Kidney capillary endothelial cell (primary cell): ENCODE results near the gene TMEM245.
"Not testable (repeated sequence)": the region's sequence is repeated elsewhere in the genome, so short reads cannot be mapped to it uniquely, and the experiment has no call there.

Experiments used
- DNase-seq: peaks from one replicate; pipeline ENCODE4 v3.0.0-alpha.2; 2018; ENCODE audit warnings: low spot score

The TMEM245 gene

DNA sequence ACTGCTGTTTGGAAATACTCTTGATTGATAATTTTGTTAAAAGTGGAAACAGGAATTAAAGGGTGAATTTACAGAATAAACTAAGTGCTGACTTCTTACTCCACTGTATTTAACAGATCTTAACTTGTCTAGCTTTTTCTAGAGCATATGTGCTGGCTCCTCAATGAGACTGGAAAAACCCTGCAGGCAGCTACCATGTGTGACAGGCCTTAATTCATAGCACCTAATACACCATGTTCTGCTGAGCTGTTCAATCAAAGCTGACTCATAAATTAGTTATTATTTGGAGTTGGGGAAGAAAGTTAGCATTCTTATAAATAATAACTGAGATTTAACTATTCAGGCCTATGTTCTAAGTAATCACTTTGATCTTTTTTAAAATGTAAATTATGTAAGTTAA is 135.9 kb downstream of the TMEM245 start:
- no peak for DNase-seq

- DNase-seq, result no peak
Observed at GRCh38 chr9:108980893-108981292, 138.9 kb downstream of the TMEM245 start.

DNA sequence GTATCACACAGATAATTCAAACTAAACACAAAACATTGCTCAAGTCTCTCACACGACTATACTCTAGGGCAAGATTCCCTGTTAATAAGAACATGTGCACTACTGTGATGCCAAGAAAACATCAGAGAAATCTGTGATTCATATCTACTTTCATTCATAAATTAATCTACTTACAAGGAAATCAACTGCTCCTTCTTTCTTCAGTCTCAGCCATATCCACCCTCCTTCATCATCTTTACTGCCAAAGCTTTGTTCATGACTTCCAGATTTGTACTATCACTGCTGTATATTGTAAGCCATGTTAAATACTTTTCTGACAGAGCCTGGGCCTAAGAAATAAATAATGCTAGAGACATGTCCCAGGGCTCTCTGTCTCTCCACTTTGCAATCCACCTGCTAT is 141.5 kb downstream of the TMEM245 start:
- DNase-seq, result no peak

GRCh38 chr9:108973895-108974294 is 145.9 kb downstream of the TMEM245 start:
- DNase-seq, result no peak

- DNase-seq, result no peak
Observed at GRCh38 chr9:108972626-108973209, 147.0 kb downstream of the TMEM245 start.

GRCh38 chr9:108972186-108972585 is 147.6 kb downstream of the TMEM245 start:
- DNase-seq, result no peak

GRCh38 chr9:108971392-108971791 is 148.4 kb downstream of the TMEM245 start:
- not testable (repeated sequence) for DNase-seq

DNA sequence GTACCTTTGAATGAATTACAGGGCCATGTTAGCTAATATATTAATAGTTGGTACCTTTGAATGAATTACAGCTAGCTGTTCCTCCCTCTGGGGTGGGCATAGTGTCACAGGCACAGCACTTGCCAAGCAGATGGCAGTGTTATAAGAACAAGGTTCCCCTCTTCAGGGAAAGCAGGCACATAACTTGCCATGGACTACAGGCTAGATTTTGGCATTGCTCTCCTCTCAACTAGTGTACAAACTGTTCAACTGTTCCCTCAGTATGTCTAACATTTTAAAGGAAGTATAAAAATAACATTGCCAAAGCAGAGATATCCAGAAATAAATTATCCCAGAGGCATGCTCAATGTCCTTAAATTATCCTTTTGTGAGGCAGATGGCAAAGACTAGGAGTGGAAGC is 151.8 kb downstream of the TMEM245 start:
- no peak for DNase-seq
